GM19463 (cell line): ENCODE data around the gene ELAVL2.

Experiments
- ATAC-seq: cut with Tn5 transposase; IDR thresholded peaks from one replicate; pipeline ENCODE4 v1.9.1; 2021; ENCODE audit warnings: mild to moderate bottlenecking, moderate library complexity; ENCODE audit not compliant: unreplicated experiment

Gene ELAVL2

GRCh38 chr9:23774266-23774665 is 51.8 kb downstream of the ELAVL2 start:
- no peak for ATAC-seq

GRCh38 chr9:23772385-23772783 is 53.7 kb downstream of the ELAVL2 start:
- no peak for ATAC-seq

GRCh38 chr9:23771746-23772384 is 54.2 kb downstream of the ELAVL2 start:
- ATAC-seq = no peak

GRCh38 chr9:23769307-23769935 is 56.6 kb downstream of the ELAVL2 start:
- ATAC-seq = no peak

GRCh38 chr9:23768861-23769260 is 57.2 kb downstream of the ELAVL2 start:
- no peak for ATAC-seq

GRCh38 chr9:23766613-23767012 is 59.4 kb downstream of the ELAVL2 start:
- ATAC-seq = no peak

DNA sequence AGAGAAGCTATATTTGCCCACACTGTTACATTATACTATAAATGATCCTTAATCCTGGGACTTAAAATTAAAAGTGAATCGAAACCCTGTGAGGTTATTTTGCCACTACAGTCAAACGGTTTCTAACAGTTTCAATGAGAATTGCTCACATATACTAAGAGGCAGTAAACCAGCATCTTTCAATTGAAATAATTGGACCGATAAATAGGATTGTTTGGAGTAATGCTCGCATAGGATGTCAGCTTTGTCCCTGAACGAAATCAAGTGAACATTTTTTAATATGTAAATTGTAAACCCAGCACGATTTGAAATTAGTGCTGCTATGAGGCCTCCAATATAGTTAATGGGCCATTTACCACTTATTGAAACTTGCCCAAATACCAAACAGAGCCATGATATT is 60.5 kb downstream of the ELAVL2 start:
- ATAC-seq = no peak

DNA sequence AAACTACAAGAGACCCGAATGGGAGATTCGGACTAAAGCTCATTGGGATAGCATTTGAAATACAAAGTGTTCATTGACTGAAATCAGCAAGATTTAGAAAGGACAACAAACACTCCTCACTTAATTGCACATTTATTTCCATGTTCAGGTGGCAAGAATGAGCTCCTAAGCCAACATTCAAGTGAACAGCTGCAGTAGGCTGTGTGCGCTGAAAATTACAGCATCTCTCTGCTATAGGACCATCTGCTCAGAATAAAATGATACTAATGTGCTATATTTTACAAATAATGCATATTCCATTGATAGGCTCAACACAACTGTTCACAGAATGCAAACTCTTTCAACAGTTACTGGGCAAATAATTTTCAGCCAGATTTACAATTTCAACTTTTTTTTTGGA is 61.8 kb downstream of the ELAVL2 start:
- no peak for ATAC-seq

DNA sequence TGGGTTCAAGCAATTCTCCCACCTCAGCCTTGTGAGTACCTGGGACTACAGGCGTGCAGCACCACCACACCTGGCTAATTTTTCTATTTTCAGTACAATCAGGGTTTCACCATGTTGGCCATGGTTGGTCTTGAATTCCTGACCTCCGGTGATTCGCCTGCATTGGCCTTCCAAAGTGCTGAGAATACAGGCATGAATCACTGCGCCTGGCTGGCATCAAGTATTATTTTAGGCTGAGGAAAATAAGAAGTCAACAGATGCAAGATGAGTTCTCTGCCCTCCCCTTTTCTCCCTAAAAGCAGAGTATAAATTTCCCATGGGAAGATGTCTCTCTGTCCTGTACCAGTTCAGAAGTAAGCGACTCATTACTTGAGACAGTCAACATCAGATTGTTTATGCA is 71.5 kb downstream of the ELAVL2 start:
- ATAC-seq = no peak

DNA sequence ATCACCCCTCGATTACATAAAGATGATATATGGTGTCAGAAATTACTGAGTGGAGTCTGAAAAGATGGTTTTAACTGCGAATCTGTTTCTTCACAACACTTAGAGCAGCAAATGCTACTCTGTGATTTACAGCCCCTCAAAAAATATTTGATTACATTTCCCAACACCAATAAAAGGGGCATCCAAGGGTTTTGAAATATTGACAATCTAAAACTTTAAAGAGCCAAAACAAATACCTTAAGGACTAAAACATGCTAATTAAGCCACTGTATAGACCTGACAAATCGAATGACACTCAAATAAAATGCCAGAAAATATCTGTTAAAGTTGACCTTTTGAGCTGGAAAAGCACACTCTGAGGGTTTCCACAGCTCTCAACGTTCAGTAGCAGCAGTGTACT is 73.2 kb downstream of the ELAVL2 start:
- ATAC-seq = no peak

- ATAC-seq = no peak
Measured at GRCh38 chr9:23751633-23752032, 74.4 kb downstream of the ELAVL2 start.

GRCh38 chr9:23750808-23751207 is 75.2 kb downstream of the ELAVL2 start:
- ATAC-seq = no peak

DNA sequence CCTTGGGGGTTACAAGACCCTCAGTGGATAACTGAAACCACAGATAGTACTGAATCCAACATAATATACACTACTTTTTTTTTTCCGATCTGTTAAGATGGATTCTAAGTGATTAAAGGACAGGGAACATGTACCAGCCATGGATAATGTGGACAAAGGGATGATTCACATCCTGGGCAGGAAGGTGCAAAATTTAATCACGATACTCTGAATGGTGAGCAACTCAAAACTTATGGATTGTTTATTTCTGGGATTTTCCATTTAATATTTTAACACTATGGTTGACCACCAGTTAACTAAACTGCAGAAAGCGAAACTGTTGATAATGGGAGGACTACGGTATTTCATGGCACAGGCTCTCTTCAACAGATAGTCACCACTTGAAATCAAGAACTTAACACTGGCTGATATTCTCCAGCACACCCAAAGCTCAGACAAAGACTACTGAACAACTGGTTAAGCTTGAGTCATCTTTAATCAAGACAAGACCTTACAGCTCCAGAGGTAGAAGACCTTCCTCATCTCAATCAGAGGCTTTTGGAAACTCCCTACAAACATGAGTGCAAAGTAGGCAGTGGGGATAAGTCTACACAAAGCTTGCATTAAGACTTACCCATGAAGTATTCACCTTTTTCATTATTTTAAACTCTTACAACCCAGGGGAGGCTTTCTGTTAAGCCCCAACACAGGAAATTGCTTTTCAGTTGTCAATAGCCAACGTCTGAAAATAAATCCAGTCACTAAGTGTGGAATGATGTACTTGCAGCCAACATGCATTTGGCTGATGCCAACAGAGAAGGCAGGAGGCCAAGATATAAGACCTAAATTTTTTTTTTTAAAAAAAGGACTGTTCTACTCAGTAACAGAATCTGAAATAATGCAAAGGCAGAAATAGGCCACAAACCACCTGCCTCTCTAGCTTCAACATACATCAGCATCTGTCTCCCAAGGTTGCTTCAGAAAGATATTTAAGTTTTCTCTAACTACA is 78.7 kb downstream of the ELAVL2 start:
- no peak for ATAC-seq

- ATAC-seq = no peak
Measured at GRCh38 chr9:23746317-23746716, 79.7 kb downstream of the ELAVL2 start.

DNA sequence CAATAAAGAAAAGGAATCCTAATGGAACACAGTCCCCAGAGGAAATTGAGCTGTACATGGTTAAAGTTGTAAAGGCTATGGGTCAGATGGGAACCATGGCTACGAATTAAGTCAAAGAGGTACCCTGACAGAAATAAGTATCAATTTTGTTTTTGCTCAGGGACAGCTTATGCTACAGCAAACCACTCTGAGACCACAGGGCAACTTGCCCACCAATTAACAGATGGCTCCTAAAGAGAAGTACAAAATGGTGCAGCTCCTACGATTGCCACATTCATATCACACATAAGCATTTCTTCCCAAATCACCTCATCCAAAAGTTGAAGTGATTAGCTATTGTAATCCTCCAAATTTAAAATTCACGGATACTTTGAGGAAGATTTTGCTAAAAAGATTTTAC is 83.0 kb downstream of the ELAVL2 start:
- ATAC-seq = no peak

- ATAC-seq = no peak
Measured at GRCh38 chr9:23741351-23741750, 84.7 kb downstream of the ELAVL2 start.

DNA sequence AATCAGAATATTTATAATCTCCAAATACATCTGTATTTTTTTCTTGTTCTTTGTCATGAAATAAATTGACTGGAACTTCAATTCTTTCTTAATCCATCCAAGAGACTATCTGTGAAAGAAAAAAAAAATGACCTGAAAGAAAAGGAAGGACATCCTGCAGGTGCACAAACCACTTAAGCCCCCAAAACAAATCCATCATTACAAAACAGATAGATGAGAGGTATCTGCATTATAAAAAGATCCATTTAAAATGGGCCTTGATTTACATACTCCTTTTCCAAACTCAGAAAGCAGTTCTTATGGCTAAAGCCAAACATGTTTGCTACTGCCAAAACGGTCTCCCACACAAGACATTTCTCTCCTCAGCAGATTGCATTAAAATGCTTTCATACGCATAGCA is 85.5 kb downstream of the ELAVL2 start:
- no peak for ATAC-seq

DNA sequence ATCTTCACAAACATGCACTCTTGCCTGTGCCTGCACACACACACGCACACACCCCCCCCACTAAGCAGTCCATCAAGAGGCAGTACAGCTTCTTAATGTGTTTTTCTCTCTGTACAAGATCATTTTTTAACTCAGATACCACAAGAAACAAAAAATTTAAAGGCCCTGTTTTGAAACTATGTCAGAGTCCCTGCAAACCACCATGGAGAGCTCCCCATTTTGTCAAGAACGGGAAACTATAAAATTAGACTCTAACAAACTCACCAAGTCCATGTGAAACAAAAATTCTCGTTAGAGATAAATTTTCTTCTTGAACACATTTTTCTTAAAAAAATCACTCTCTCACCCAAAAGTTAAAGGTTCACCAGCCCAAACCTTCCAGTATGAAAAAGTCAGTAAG is 86.3 kb downstream of the ELAVL2 start:
- ATAC-seq = no peak

DNA sequence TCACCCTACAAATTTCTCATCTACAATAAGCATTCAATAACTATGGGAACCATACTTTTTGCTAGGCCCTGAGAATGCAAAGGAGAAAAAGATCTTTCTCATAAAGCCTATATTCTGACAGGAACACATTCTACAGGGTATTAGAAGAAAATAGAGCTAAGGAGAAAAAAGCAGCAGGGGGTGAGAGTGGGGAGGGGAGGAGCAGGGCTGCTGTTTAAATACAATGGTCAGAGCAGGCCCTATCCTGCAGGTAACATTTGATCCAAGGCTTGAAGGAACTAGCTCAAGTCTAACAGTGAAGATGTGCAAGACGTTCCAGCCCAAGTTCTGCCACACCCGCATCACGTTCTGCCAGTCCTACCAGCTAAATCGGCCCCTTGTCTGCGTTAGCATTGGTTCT is 89.7 kb downstream of the ELAVL2 start:
- no peak for ATAC-seq

GRCh38 chr9:23733495-23734078 is 92.5 kb downstream of the ELAVL2 start:
- ATAC-seq = no peak

DNA sequence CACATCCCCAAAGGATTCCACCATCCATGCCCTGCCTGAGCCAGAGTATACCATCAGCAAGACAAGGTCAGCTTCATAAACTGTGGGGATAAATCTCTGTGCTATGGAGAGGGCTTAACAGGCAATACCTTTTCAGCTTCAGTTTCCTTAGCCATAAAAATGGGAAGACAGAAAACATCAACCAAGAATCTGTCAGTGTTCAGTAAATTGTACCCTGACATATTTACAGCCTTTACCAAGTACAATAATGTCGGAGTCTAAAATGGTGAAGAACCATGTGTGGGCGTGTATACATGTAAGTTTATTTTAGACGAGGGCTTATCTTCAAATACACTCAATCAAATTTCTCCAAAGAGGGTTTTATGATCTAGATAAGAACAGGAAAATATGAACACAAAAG is 94.7 kb downstream of the ELAVL2 start:
- ATAC-seq = no peak
